WTC11 (cell line): Measurements from ENCODE around the gene ZNF160. TPM values are rescaled to one million over a fixed set of nuclear protein-coding genes. Genes with fewer than 3 reads are reported as not detected.

Experiments used
- ATAC-seq: fragments of 200-7000 bp; cut with Tn5 transposase; 2 replicates; pipeline ENCODE4 v1.10.0; 2021; ENCODE audit warnings: mild to moderate bottlenecking, moderate library complexity
- CTCF ChIA-PET: fragments of 300-600 bp; sonication (Branson Sonifier 250); formaldehyde crosslinking; loops from one replicate; lab custom pipeline; 2021; ENCODE audit warnings: antibody characterized with exemption; lab: Charles Lee
- POLR2A ChIA-PET: fragments of 350-600 bp; sonication (Branson Sonifier 250); formaldehyde crosslinking; loops from one replicate; lab custom pipeline; 2021; ENCODE audit warnings: antibody characterized with exemption; lab: Charles Lee
- DNase-seq: peaks from one replicate; pipeline ENCODE4 v3.0.0; 2021; ENCODE audit warnings: low spot score
- H3K27ac Mint-ChIP-seq: 2 replicates; pipeline ENCODE4 v1.8.0; 2021; ENCODE audit warnings: mixed read lengths
- H3K27me3 Mint-ChIP-seq: 2 replicates; pipeline ENCODE4 v1.8.0; 2021; ENCODE audit warnings: low read depth, mild to moderate bottlenecking, moderate library complexity, mixed read lengths
- H3K36me3 Mint-ChIP-seq: 2 replicates; pipeline ENCODE4 v1.8.0; 2021; ENCODE audit warnings: mixed read lengths
- H3K4me1 Mint-ChIP-seq: 2 replicates; pipeline ENCODE4 v1.8.0; 2022; ENCODE audit warnings: mixed read lengths
- H3K4me3 Mint-ChIP-seq: 2 replicates; pipeline ENCODE4 v1.8.0; 2021; ENCODE audit warnings: mild to moderate bottlenecking, moderate library complexity, mixed read lengths
- H3K9me3 Mint-ChIP-seq: 2 replicates; pipeline ENCODE4 v1.8.0; 2021; ENCODE audit warnings: mixed read lengths
- CREB1 ChIP-seq: sonication (generic); formaldehyde crosslinking; IDR thresholded peaks from 2 replicates; pipeline ENCODE4 v1.8.0; 2023; ENCODE audit warnings: mild to moderate bottlenecking, missing genetic modification reagents
- NFATC4 ChIP-seq: fragments of 250-450 bp; sonication (Bioruptor Pico); IDR thresholded peaks from 2 replicates; pipeline ENCODE4 v1.9.0; 2021; ENCODE audit warnings: mild to moderate bottlenecking
- NFE2L1 ChIP-seq: sonication (generic); formaldehyde crosslinking; IDR thresholded peaks from 2 replicates; pipeline ENCODE4 v1.8.1; 2023; ENCODE audit warnings: missing genetic modification reagents
- NFYB ChIP-seq: sonication (generic); formaldehyde crosslinking; conservative IDR thresholded peaks from 2 replicates; pipeline ENCODE4 v1.8.0; 2022; ENCODE audit warnings: low read depth, missing genetic modification reagents
- NR1H2 ChIP-seq: sonication (generic); formaldehyde crosslinking; IDR thresholded peaks from 2 replicates; pipeline ENCODE4 v1.9.0; 2021; ENCODE audit warnings: mild to moderate bottlenecking, moderate library complexity, missing genetic modification reagents
- NR2C2 ChIP-seq: sonication (generic); formaldehyde crosslinking; IDR thresholded peaks from 2 replicates; pipeline ENCODE4 v1.8.0; 2022; ENCODE audit warnings: mild to moderate bottlenecking, missing genetic modification reagents
- NR3C1 ChIP-seq: sonication (generic); formaldehyde crosslinking; conservative IDR thresholded peaks from 2 replicates; pipeline ENCODE4 v1.8.1; 2023; ENCODE audit warnings: low read depth, mild to moderate bottlenecking, missing genetic modification reagents
- RELA ChIP-seq: sonication (generic); formaldehyde crosslinking; IDR thresholded peaks from 2 replicates; pipeline ENCODE4 v1.8.1; 2022; ENCODE audit warnings: missing genetic modification reagents, mild to moderate bottlenecking, borderline replicate concordance
- RORB ChIP-seq: fragments of 250-450 bp; sonication (Bioruptor Pico); IDR thresholded peaks from 2 replicates; pipeline ENCODE4 v1.9.0; 2021; ENCODE audit warnings: mild to moderate bottlenecking
- SMAD4 ChIP-seq: sonication (generic); formaldehyde crosslinking; IDR thresholded peaks from 2 replicates; pipeline ENCODE4 v1.8.0; 2022; ENCODE audit warnings: mild to moderate bottlenecking, missing genetic modification reagents
- SOX15 ChIP-seq: fragments of 250-450 bp; sonication (Bioruptor Pico); IDR thresholded peaks from 2 replicates; pipeline ENCODE4 v1.9.0; 2021; ENCODE audit warnings: mild to moderate bottlenecking
- TP53 ChIP-seq: sonication (generic); formaldehyde crosslinking; IDR thresholded peaks from 2 replicates; pipeline ENCODE4 v1.8.1; 2023; ENCODE audit warnings: mild to moderate bottlenecking, missing genetic modification reagents
- ZNF138 ChIP-seq: sonication (generic); formaldehyde crosslinking; conservative IDR thresholded peaks from 2 replicates; pipeline ENCODE4 v1.8.1; 2022; ENCODE audit warnings: mild to moderate bottlenecking, moderate library complexity, missing genetic modification reagents
- ZNF232 ChIP-seq: sonication (generic); formaldehyde crosslinking; IDR thresholded peaks from 2 replicates; pipeline ENCODE4 v1.8.0; 2022; ENCODE audit warnings: mild to moderate bottlenecking, missing genetic modification reagents
- ZNF416 ChIP-seq: fragments of 250-450 bp; sonication (Bioruptor Pico); IDR thresholded peaks from 2 replicates; pipeline ENCODE4 v1.9.0; 2021; ENCODE audit warnings: mild to moderate bottlenecking, inconsistent platforms
- total RNA-seq: library from RNA; stranded (reverse); gene quantifications from 3 replicates; pipeline ENCODE4 v1.2.3, GENCODE V29; 2021
- TF ChIP-seq, protein P1 (sequence below): sonication (generic); formaldehyde crosslinking; IDR thresholded peaks from 2 replicates; pipeline ENCODE4 v1.8.1; 2022; ENCODE audit warnings: mild to moderate bottlenecking, moderate library complexity, missing genetic modification reagents
- TF ChIP-seq, protein P2 (sequence below): sonication (generic); formaldehyde crosslinking; IDR thresholded peaks from 2 replicates; pipeline ENCODE4 v1.8.1; 2023; ENCODE audit warnings: mild to moderate bottlenecking, missing genetic modification reagents
- TF ChIP-seq, protein P3 (sequence below): fragments of 250-450 bp; sonication (Bioruptor Pico); IDR thresholded peaks from 2 replicates; pipeline ENCODE4 v1.9.0; 2021; ENCODE audit warnings: mild to moderate bottlenecking
- TF ChIP-seq, protein P4 (sequence below): sonication (generic); formaldehyde crosslinking; IDR thresholded peaks from 2 replicates; pipeline ENCODE4 v1.8.0; 2022; ENCODE audit warnings: missing genetic modification reagents
- TF ChIP-seq, protein P5 (sequence below): fragments of 250-450 bp; sonication (Bioruptor Pico); IDR thresholded peaks from 2 replicates; pipeline ENCODE4 v1.9.0; 2021; ENCODE audit warnings: moderate library complexity, mild to moderate bottlenecking, inconsistent platforms, borderline replicate concordance
- TF ChIP-seq, protein P6 (sequence below): sonication (generic); formaldehyde crosslinking; IDR thresholded peaks from 2 replicates; pipeline ENCODE4 v1.8.1; 2022; ENCODE audit warnings: low read depth, missing genetic modification reagents, borderline replicate concordance
- TF ChIP-seq, protein P7 (sequence below): fragments of 200-600 bp; IDR thresholded peaks from 2 replicates; pipeline ENCODE4 v1.8.0; 2022; ENCODE audit warnings: antibody characterized with exemption

The ZNF160 gene
- total RNA-seq, 1 experiment from 2014 or later, result 54.5 TPM

DNA sequence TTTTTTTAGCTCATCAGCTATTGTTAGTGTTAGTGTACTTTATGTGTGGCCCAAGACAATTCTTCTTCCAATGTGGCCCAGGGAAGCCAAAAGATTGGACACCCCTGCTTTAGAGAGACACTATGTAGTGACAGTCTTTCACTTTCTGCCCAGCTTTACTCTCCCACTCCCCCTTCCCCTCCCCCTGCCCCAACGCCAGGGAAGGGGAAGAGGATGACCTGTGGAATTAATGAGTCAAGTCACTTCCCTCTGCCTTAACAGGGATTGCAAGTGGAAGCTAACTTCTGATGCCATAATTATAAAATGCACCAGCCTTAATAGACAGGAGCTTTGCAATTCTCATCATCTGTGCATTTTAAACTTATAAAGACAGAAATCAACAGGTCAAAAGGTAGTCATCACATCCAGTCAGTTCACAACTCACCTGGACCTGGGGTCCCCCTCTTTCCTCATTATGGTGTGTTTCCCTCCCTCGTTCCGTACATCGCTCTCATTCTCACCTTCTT lies 27.9 kb upstream of the ZNF160 start:
- H3K4me3 Mint-ChIP-seq, result peak overlapping the region; percentile 74
- ATAC-seq (no peak), DNase-seq (no peak)
- H3K36me3 Mint-ChIP-seq, result no peaks in the 10 kb centered on the region
- peaks cover 11% of the 10 kb centered on the region for H3K27me3 Mint-ChIP-seq
- H3K27ac Mint-ChIP-seq, result no peak overlapping the region
- ChIA-PET POLR2A (no interaction called here), CTCF (interaction anchor here (0.6 to 2.3 kb wide), 5 partner anchors 26 to 165 kb away, joined by 3 to 9 read pairs (median 4); no protein-coding TSS in a partner anchor)
- no peaks in the 10 kb centered on the region for H3K9me3 Mint-ChIP-seq
- H3K4me1 Mint-ChIP-seq, result peaks cover 30% of the 10 kb centered on the region
- TF ChIP-seq NFATC4 (no peak), ZNF416 (CRISPR knock-in tag) (no peak), NFE2L1 (CRISPR knock-in tag) (no peak), NR2C2 (CRISPR knock-in tag) (no peak), CREB1 (CRISPR knock-in tag) (no peak)
- TF ChIP-seq, protein P1, sequence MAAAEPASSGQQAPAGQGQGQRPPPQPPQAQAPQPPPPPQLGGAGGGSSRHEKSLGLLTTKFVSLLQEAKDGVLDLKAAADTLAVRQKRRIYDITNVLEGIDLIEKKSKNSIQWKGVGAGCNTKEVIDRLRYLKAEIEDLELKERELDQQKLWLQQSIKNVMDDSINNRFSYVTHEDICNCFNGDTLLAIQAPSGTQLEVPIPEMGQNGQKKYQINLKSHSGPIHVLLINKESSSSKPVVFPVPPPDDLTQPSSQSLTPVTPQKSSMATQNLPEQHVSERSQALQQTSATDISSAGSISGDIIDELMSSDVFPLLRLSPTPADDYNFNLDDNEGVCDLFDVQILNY (CRISPR knock-in tag), result no peak
- TF ChIP-seq, protein P2, sequence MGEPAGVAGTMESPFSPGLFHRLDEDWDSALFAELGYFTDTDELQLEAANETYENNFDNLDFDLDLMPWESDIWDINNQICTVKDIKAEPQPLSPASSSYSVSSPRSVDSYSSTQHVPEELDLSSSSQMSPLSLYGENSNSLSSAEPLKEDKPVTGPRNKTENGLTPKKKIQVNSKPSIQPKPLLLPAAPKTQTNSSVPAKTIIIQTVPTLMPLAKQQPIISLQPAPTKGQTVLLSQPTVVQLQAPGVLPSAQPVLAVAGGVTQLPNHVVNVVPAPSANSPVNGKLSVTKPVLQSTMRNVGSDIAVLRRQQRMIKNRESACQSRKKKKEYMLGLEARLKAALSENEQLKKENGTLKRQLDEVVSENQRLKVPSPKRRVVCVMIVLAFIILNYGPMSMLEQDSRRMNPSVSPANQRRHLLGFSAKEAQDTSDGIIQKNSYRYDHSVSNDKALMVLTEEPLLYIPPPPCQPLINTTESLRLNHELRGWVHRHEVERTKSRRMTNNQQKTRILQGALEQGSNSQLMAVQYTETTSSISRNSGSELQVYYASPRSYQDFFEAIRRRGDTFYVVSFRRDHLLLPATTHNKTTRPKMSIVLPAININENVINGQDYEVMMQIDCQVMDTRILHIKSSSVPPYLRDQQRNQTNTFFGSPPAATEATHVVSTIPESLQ (CRISPR knock-in tag), result no peak
- TF ChIP-seq, protein P3, sequence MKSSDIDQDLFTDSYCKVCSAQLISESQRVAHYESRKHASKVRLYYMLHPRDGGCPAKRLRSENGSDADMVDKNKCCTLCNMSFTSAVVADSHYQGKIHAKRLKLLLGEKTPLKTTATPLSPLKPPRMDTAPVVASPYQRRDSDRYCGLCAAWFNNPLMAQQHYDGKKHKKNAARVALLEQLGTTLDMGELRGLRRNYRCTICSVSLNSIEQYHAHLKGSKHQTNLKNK (CRISPR knock-in tag), result no peak

DNA sequence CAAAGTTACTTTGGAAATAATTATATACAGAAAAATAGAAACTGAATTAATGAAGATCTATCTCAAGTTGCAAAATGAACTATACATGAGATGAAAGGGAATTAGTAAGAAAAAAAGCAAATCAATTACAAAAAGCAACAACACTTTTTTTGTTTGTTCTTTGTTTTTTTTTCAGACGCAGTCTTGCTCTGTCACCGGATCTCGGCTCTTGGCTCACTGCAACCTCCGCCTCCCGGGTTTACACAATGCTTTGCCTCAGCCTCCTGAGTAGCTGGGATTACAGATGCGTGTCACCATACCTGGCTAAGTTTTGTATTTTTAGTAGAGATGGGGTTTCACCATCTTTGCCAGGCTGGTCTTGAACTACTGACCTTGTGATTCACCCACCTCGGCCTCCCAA lies 27.3 kb upstream of the ZNF160 start:
- Mint-ChIP-seq H3K4me3 (no peak overlapping the region), H3K27ac (no peak overlapping the region), H3K9me3 (no peaks in the 10 kb centered on the region), H3K36me3 (no peaks in the 10 kb centered on the region), H3K4me1 (peaks cover 30% of the 10 kb centered on the region), H3K27me3 (peaks cover 11% of the 10 kb centered on the region)
- no peak for ATAC-seq
- POLR2A ChIA-PET, result no interaction called here
- no peak for DNase-seq
- CTCF ChIA-PET, result interaction anchor here (0.9 to 2.3 kb wide), 2 partner anchors 39 to 53 kb away, joined by 3 to 9 read pairs; no protein-coding TSS in a partner anchor
- no peak for TF ChIP-seq TP53 (CRISPR knock-in tag)
- no peak for TF ChIP-seq RORB (CRISPR knock-in tag)
- TF ChIP-seq, protein P4, sequence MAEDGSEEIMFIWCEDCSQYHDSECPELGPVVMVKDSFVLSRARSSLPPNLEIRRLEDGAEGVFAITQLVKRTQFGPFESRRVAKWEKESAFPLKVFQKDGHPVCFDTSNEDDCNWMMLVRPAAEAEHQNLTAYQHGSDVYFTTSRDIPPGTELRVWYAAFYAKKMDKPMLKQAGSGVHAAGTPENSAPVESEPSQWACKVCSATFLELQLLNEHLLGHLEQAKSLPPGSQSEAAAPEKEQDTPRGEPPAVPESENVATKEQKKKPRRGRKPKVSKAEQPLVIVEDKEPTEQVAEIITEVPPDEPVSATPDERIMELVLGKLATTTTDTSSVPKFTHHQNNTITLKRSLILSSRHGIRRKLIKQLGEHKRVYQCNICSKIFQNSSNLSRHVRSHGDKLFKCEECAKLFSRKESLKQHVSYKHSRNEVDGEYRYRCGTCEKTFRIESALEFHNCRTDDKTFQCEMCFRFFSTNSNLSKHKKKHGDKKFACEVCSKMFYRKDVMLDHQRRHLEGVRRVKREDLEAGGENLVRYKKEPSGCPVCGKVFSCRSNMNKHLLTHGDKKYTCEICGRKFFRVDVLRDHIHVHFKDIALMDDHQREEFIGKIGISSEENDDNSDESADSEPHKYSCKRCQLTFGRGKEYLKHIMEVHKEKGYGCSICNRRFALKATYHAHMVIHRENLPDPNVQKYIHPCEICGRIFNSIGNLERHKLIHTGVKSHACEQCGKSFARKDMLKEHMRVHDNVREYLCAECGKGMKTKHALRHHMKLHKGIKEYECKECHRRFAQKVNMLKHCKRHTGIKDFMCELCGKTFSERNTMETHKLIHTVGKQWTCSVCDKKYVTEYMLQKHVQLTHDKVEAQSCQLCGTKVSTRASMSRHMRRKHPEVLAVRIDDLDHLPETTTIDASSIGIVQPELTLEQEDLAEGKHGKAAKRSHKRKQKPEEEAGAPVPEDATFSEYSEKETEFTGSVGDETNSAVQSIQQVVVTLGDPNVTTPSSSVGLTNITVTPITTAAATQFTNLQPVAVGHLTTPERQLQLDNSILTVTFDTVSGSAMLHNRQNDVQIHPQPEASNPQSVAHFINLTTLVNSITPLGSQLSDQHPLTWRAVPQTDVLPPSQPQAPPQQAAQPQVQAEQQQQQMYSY (CRISPR knock-in tag), result no peak
- TF ChIP-seq SOX15 (CRISPR knock-in tag), result no peak
- no peak for TF ChIP-seq NR1H2
- TF ChIP-seq, protein P5, sequence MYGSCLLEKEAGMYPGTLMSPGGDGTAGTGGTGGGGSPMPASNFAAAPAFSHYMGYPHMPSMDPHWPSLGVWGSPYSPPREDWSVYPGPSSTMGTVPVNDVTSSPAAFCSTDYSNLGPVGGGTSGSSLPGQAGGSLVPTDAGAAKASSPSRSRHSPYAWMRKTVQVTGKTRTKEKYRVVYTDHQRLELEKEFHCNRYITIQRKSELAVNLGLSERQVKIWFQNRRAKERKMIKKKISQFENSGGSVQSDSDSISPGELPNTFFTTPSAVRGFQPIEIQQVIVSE, result no peak
- TF ChIP-seq, protein P6, sequence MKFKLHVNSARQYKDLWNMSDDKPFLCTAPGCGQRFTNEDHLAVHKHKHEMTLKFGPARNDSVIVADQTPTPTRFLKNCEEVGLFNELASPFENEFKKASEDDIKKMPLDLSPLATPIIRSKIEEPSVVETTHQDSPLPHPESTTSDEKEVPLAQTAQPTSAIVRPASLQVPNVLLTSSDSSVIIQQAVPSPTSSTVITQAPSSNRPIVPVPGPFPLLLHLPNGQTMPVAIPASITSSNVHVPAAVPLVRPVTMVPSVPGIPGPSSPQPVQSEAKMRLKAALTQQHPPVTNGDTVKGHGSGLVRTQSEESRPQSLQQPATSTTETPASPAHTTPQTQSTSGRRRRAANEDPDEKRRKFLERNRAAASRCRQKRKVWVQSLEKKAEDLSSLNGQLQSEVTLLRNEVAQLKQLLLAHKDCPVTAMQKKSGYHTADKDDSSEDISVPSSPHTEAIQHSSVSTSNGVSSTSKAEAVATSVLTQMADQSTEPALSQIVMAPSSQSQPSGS, result no peak
- TF ChIP-seq ZNF138 (CRISPR knock-in tag), result no peak
- no peak for TF ChIP-seq NFE2L1 (CRISPR knock-in tag)
- TF ChIP-seq NFYB (CRISPR knock-in tag), result no peak
- TF ChIP-seq SMAD4, result no peak
- TF ChIP-seq NR3C1 (CRISPR knock-in tag), result no peak
- no peak for TF ChIP-seq RELA
- TF ChIP-seq ZNF416 (CRISPR knock-in tag), result no peak
- no peak for TF ChIP-seq ZNF232 (CRISPR knock-in tag)
- TF ChIP-seq, protein P7, sequence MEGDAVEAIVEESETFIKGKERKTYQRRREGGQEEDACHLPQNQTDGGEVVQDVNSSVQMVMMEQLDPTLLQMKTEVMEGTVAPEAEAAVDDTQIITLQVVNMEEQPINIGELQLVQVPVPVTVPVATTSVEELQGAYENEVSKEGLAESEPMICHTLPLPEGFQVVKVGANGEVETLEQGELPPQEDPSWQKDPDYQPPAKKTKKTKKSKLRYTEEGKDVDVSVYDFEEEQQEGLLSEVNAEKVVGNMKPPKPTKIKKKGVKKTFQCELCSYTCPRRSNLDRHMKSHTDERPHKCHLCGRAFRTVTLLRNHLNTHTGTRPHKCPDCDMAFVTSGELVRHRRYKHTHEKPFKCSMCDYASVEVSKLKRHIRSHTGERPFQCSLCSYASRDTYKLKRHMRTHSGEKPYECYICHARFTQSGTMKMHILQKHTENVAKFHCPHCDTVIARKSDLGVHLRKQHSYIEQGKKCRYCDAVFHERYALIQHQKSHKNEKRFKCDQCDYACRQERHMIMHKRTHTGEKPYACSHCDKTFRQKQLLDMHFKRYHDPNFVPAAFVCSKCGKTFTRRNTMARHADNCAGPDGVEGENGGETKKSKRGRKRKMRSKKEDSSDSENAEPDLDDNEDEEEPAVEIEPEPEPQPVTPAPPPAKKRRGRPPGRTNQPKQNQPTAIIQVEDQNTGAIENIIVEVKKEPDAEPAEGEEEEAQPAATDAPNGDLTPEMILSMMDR, result no peak
